ENCODE data around the gene MYOF. TPM values are rescaled to one million over a fixed set of nuclear protein-coding genes. Genes with fewer than 3 reads are reported as not detected.

MYOF gene
- total RNA-seq, 1 experiment from 2014 or later: 376 TPM

DNA sequence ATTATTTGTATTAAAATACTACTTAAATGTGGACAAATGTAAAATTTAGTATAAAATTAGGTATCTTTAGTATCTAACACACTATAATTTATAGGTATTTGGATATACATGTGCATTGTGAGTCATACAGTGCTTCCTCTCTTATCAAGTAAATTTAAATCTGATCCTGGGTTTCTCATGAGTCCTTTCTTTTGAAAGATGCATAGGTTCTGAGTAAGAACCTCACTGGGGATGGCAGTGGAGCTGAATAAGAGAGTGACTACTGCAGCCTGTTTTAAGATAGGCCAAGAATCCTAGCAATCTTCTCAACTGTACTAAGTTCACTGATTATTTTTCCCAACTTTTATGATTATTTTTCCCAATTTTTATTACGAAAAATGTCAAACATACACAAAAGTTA is 30.4 kb upstream of the MYOF start:
- TF ChIP-seq SIN3A (IDR thresholded peaks at IDR 0.05; ENCODE audit: borderline replicate concordance, insufficient read depth, low read depth, low read length) (no peak), POLR2AphosphoS5 (IDR thresholded peaks at IDR 0.05; ENCODE audit: low read depth, low read length) (no peak), CTCF (IDR thresholded peaks at IDR 0.05) (no peak), REST (IDR thresholded peaks at IDR 0.05; ENCODE audit: insufficient read depth in 1 of 2, low read depth in 2 of 2, low read length in 1 of 2) (no peak), TCF7L2 (IDR thresholded peaks at IDR 0.05; ENCODE audit: low read depth, low read length) (no peak)
- BruUV-seq (replicated peaks): no TSS peak
- ChIA-PET POLR2A (no interaction called here), CTCF (no interaction called here)
- ATAC-seq (no peak), DNase-seq (ENCODE audit: low read depth, low spot score) (no peak)
- H3K9me3 ChIP-seq (ENCODE audit: control insufficient read depth, insufficient read depth, low read depth, low read length): no peaks in the 10 kb centered on the region
- H3K36me3 ChIP-seq (ENCODE audit: control insufficient read depth, insufficient read depth, low read length): peaks cover 53% of the 10 kb centered on the region
- in situ Hi-C loops (cut with HindIII; ENCODE audit: low pct_unique_long_range_greater_than_20kb, low sequenced_read_pairs): no loop called here
- no peaks in the 10 kb centered on the region for H3K27me3 ChIP-seq (ENCODE audit: control insufficient read depth, insufficient read depth, low read length)
- H3K4me1 ChIP-seq (ENCODE audit: control insufficient read depth, insufficient read depth, low read length): no peaks in the 10 kb centered on the region
- H3K4me3 ChIP-seq (ENCODE audit: low read depth in 2 of 2, low read length in 2 of 2): no peak overlapping the region
- no peak overlapping the region for H3K27ac ChIP-seq (ENCODE audit: low read length)
- intact Hi-C loops (cut with micrococcal nuclease; ENCODE audit: unreplicated experiment): no loop called here

DNA sequence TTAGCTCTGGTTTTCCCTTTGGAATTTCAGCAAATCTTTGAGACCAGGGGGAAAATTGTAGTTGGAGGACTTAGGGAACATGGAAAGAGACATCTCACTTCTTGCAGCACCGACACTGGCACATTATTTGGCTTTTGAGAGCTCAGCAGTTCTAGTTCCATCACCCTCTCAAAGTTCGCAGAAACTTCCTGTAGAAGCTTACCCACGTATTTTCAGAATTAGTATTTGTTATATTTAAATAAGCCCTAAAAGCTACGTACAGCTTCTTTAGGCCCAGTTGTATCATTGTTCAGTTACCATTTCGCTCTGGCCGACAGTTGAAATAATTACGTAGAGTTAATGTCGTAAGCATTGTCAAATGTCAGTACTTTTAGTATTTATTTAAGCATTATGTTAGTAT is 27.7 kb upstream of the MYOF start:
- no TSS peak for BruUV-seq (replicated peaks)
- Histone ChIP-seq H3K9me3 (ENCODE audit: control insufficient read depth, insufficient read depth, low read depth, low read length) (no peaks in the 10 kb centered on the region), H3K27me3 (ENCODE audit: control insufficient read depth, insufficient read depth, low read length) (no peaks in the 10 kb centered on the region), H3K4me3 (ENCODE audit: low read depth in 2 of 2, low read length in 2 of 2) (no peak overlapping the region), H3K4me1 (ENCODE audit: control insufficient read depth, insufficient read depth, low read length) (no peaks in the 10 kb centered on the region), H3K27ac (ENCODE audit: low read length) (no peak overlapping the region), H3K36me3 (ENCODE audit: control insufficient read depth, insufficient read depth, low read length) (peaks cover 36% of the 10 kb centered on the region; the same call in 1 of the 2 replicates)
- TF ChIP-seq TCF7L2 (IDR thresholded peaks at IDR 0.05; ENCODE audit: low read depth, low read length) (no peak), CTCF (IDR thresholded peaks at IDR 0.05) (no peak)
- no peak for ATAC-seq
- ChIA-PET CTCF (interaction anchor here (0.7 kb wide), 1 partner anchor 214 kb away, joined by 3 read pairs; no protein-coding TSS in a partner anchor), POLR2A (no interaction called here)
- no peak for DNase-seq (ENCODE audit: low read depth, low spot score)
- in situ Hi-C loops (cut with HindIII; ENCODE audit: low pct_unique_long_range_greater_than_20kb, low sequenced_read_pairs) (no loop called here), intact Hi-C loops (cut with micrococcal nuclease; ENCODE audit: unreplicated experiment) (no loop called here)
